NCI-H446 (cell line): ENCODE measurements around the gene TSPAN32.

Experiments used
- DNase-seq, 2 experiments: peaks; one replicate each; lab custom pipeline; 2025; lab: John Stamatoyannopoulos, UW

Gene TSPAN32

GRCh38 chr11:2289350-2289749 lies 12.5 kb upstream of the TSPAN32 start:
- DNase-seq, result no peak

- no peak for DNase-seq
These were observed 12.0 kb upstream of the TSPAN32 start for GRCh38 chr11:2289859-2290258.

GRCh38 chr11:2290351-2290841 lies 11.4 kb upstream of the TSPAN32 start:
- no peak for DNase-seq

- DNase-seq, result no peak
These were observed 8.3 kb upstream of the TSPAN32 start for GRCh38 chr11:2293531-2293971.

- no peak for DNase-seq
These were observed 7.6 kb upstream of the TSPAN32 start for GRCh38 chr11:2293984-2294925.

GRCh38 chr11:2294926-2295290 lies 6.9 kb upstream of the TSPAN32 start:
- DNase-seq, result no peak

GRCh38 chr11:2295971-2296912 lies 5.6 kb upstream of the TSPAN32 start:
- DNase-seq, result no peak

- no peak for DNase-seq
These were observed 4.7 kb upstream of the TSPAN32 start for GRCh38 chr11:2296913-2297622.

- DNase-seq, result no peak
These were observed 4.2 kb upstream of the TSPAN32 start for GRCh38 chr11:2297623-2298030.

- no peak for DNase-seq
These were observed 3.5 kb upstream of the TSPAN32 start for GRCh38 chr11:2298131-2298794.

GRCh38 chr11:2298795-2299761 lies 2.7 kb upstream of the TSPAN32 start:
- no peak for DNase-seq

GRCh38 chr11:2299773-2300172 lies 2.0 kb upstream of the TSPAN32 start:
- DNase-seq, result no peak

GRCh38 chr11:2300290-2300935 lies 1.4 kb upstream of the TSPAN32 start:
- no peak for DNase-seq

GRCh38 chr11:2300936-2301630 lies 730 bp upstream of the TSPAN32 start:
- DNase-seq, result no peak

- no peak for DNase-seq
These were observed 588 bp downstream of the TSPAN32 start for GRCh38 chr11:2302306-2302895.

- DNase-seq, result no peak
These were observed 1.2 kb downstream of the TSPAN32 start for GRCh38 chr11:2302896-2303626.

- no peak for DNase-seq
These were observed 2.1 kb downstream of the TSPAN32 start for GRCh38 chr11:2303627-2304505.
